HEK293 (cell line): ENCODE measurements around the gene TOMM34.

Source experiments
- CTCF ChIP-seq: fragments of 450-650 bp; formaldehyde crosslinking; IDR thresholded peaks from 2 replicates; pipeline ENCODE4 v1.5.1; 2016; ENCODE audit warnings: missing biosample characterization, missing genetic modification characterization
- SP2 ChIP-seq: fragments of 450-650 bp; formaldehyde crosslinking; IDR thresholded peaks from 2 replicates; pipeline ENCODE4 v1.5.1; 2016; ENCODE audit warnings: missing biosample characterization, missing genetic modification characterization
- ZBTB8A ChIP-seq: fragments of 450-650 bp; formaldehyde crosslinking; IDR thresholded peaks from 2 replicates; pipeline ENCODE4 v1.5.1; 2016; ENCODE audit warnings: missing biosample characterization, missing genetic modification characterization
- ZNF302 ChIP-seq: fragments of 450-650 bp; formaldehyde crosslinking; IDR thresholded peaks from 2 replicates; pipeline ENCODE4 v1.5.1; 2016; ENCODE audit warnings: missing biosample characterization, missing genetic modification characterization, low read depth
- ZNF561 ChIP-seq: fragments of 450-650 bp; IDR thresholded peaks from 2 replicates; pipeline ENCODE4 v1.5.1; 2018; ENCODE audit warnings: missing biosample characterization, missing genetic modification characterization, borderline replicate concordance
- ZNF747 ChIP-seq: fragments of 450-650 bp; formaldehyde crosslinking; IDR thresholded peaks from 2 replicates; pipeline ENCODE4 v1.5.1; 2016; ENCODE audit warnings: missing biosample characterization, missing genetic modification characterization
- ZNF768 ChIP-seq: fragments of 450-650 bp; formaldehyde crosslinking; IDR thresholded peaks from 2 replicates; pipeline ENCODE4 v1.5.1; 2018; ENCODE audit warnings: missing biosample characterization, mild to moderate bottlenecking, missing genetic modification characterization

GRCh38 chr20:44941120-44941691 lies 19.0 kb downstream of the TOMM34 start:
- TF ChIP-seq CTCF: no peak
- no peak for TF ChIP-seq ZNF768 (tag by site-specific recombination)
- TF ChIP-seq ZNF747 (tag by site-specific recombination): no peak
- no peak for TF ChIP-seq ZNF561 (tag by site-specific recombination)
- no peak for TF ChIP-seq SP2 (tag by site-specific recombination)
- TF ChIP-seq ZBTB8A (tag by site-specific recombination): no peak
- TF ChIP-seq ZNF302 (tag by site-specific recombination): no peak
